GM23338 (cell line): Measurements from ENCODE around the gene DPF1. TPM values are rescaled to one million over a fixed set of nuclear protein-coding genes. Genes with fewer than 3 reads are reported as not detected.

Source experiments
- ATAC-seq: fragments of 200-7000 bp; cut with Tn5 transposase; 3 replicates; pipeline ENCODE4 v1.9.1; 2020
- DNase-seq: peaks from one replicate; pipeline ENCODE4 v3.0.0-alpha.2; 2015; ENCODE audit warnings: low spot score
- H2AFZ ChIP-seq: fragments of 200-600 bp; sonication (generic); 2 replicates; pipeline ENCODE4 v1.8.0; 2016; ENCODE audit warnings: antibody characterized with exemption, mild to moderate bottlenecking, moderate library complexity
- H3F3A ChIP-seq: fragments of 200-600 bp; sonication (generic); replicated peaks from 2 replicates; pipeline ENCODE4 v1.8.0; 2017; ENCODE audit warnings: antibody characterized with exemption, mixed run types, low read depth
- H3K27ac ChIP-seq: fragments of 200-600 bp; sonication (generic); 2 replicates; pipeline ENCODE4 v1.6.1; 2016; ENCODE audit warnings: low read depth
- H3K27me3 ChIP-seq: fragments of 200-600 bp; sonication (generic); 2 replicates; pipeline ENCODE4 v1.8.0; 2016; ENCODE audit warnings: mild to moderate bottlenecking, mixed run types, moderate library complexity; ENCODE audit not compliant: insufficient read depth
- H3K36me3 ChIP-seq: fragments of 200-600 bp; sonication (generic); 2 replicates; pipeline ENCODE4 v1.8.0; 2016; ENCODE audit warnings: mild to moderate bottlenecking; ENCODE audit not compliant: insufficient read depth
- H3K4me1 ChIP-seq: fragments of 200-600 bp; sonication (generic); 2 replicates; pipeline ENCODE4 v1.8.0; 2016; ENCODE audit warnings: mild to moderate bottlenecking, moderate library complexity; ENCODE audit not compliant: insufficient read depth
- H3K4me2 ChIP-seq: fragments of 200-600 bp; sonication (generic); 2 replicates; pipeline ENCODE4 v1.7.1; 2017; ENCODE audit warnings: mixed run types
- H3K4me3 ChIP-seq: fragments of 200-600 bp; sonication (generic); 2 replicates; pipeline ENCODE4 v1.6.1; 2016; ENCODE audit warnings: mixed run types
- H3K79me2 ChIP-seq: fragments of 200-600 bp; sonication (generic); replicated peaks from 2 replicates; pipeline ENCODE4 v1.8.0; 2017; ENCODE audit warnings: mild to moderate bottlenecking; ENCODE audit not compliant: insufficient read depth
- H3K9me2 ChIP-seq: fragments of 200-600 bp; sonication (generic); 2 replicates; pipeline ENCODE4 v1.8.0; 2017; ENCODE audit not compliant: insufficient read depth
- H4K20me1 ChIP-seq: fragments of 200-600 bp; sonication (generic); replicated peaks from 2 replicates; pipeline ENCODE4 v1.8.0; 2017; ENCODE audit warnings: mild to moderate bottlenecking; ENCODE audit not compliant: insufficient read depth
- H3K27ac Mint-ChIP-seq: 2 replicates; pipeline ENCODE4 v1.8.0; 2020; ENCODE audit warnings: inconsistent platforms, mild to moderate bottlenecking, moderate library complexity, mixed read lengths
- H3K27me3 Mint-ChIP-seq: 3 replicates; pipeline ENCODE4 v1.8.0; 2022; ENCODE audit warnings: low read depth, mild to moderate bottlenecking, moderate library complexity, mixed read lengths, inconsistent platforms; ENCODE audit not compliant: insufficient read depth, poor library complexity
- H3K36me3 Mint-ChIP-seq: 3 replicates; pipeline ENCODE4 v1.8.0; 2021; ENCODE audit warnings: low read depth, mild to moderate bottlenecking, inconsistent platforms, moderate library complexity, mixed read lengths
- H3K4me1 Mint-ChIP-seq: 3 replicates; pipeline ENCODE4 v1.8.0; 2020; ENCODE audit warnings: mild to moderate bottlenecking, inconsistent platforms, mixed read lengths
- H3K4me3 Mint-ChIP-seq: 3 replicates; pipeline ENCODE4 v1.8.0; 2021; ENCODE audit warnings: moderate library complexity, mild to moderate bottlenecking, inconsistent platforms, mixed read lengths
- H3K9me3 Mint-ChIP-seq: 3 replicates; pipeline ENCODE4 v1.8.0; 2020; ENCODE audit warnings: moderate library complexity, mild to moderate bottlenecking, inconsistent platforms, mixed read lengths
- EZH2phosphoT487 ChIP-seq: fragments of 200-600 bp; sonication (generic); IDR thresholded peaks from one replicate; pipeline ENCODE4 v1.8.1; 2018; ENCODE audit warnings: antibody characterized with exemption; ENCODE audit not compliant: unreplicated experiment
- JUNB ChIP-seq: IDR thresholded peaks from one replicate; pipeline ENCODE4 v1.6.1; 2016; ENCODE audit warnings: antibody characterized with exemption; ENCODE audit not compliant: unreplicated experiment
- STAT1 ChIP-seq: IDR thresholded peaks from one replicate; pipeline ENCODE4 v1.6.1; 2016; ENCODE audit warnings: antibody characterized with exemption; ENCODE audit not compliant: unreplicated experiment
- polyA plus RNA-seq: library from polyadenylated mRNA; unstranded; fragments of >200 nt; fragmentation: Nextera tagmentation; extraction: Ambion mirVana; gene quantifications from 2 replicates; pipeline ENCODE4 v1.2.1, GENCODE V29; 2016
- total RNA-seq: library from RNA; depleted of rRNA; stranded (reverse); fragments of >200 nt; shearing (Covaris generic); gene quantifications from 2 replicates; pipeline ENCODE4 v1.2.3, GENCODE V29; 2014
- TF ChIP-seq, protein P1 (sequence below): IDR thresholded peaks from 2 replicates; pipeline ENCODE4 v1.6.1; 2016; ENCODE audit warnings: antibody characterized with exemption
- TF ChIP-seq, protein P2 (sequence below), 2 experiments: fragments of 200-600 bp in 1 of 2; sonication (generic) in 1 of 2; conservative IDR thresholded peaks; 2 replicates each; pipeline versions ENCODE4 v1.5.1 to v1.6.1; 2016 to 2017; ENCODE audit warnings: antibody characterized with exemption in 2 of 2, low read depth in 2 of 2, mild to moderate bottlenecking in 2 of 2, moderate library complexity in 1 of 2
- TF ChIP-seq, protein P3 (sequence below): IDR thresholded peaks from one replicate; pipeline ENCODE4 v1.6.1; 2018; ENCODE audit warnings: antibody characterized with exemption; ENCODE audit not compliant: unreplicated experiment
- TF ChIP-seq, protein P4 (sequence below): fragments of 250-450 bp; sonication (Bioruptor Pico); IDR thresholded peaks from 2 replicates; pipeline ENCODE4 v1.5.0; 2020; ENCODE audit warnings: mild to moderate bottlenecking, moderate library complexity

The DPF1 gene
- total and polyA plus RNA-seq, 2 experiments from 2014 or later, result 8.3 to 11.7 TPM

DNA sequence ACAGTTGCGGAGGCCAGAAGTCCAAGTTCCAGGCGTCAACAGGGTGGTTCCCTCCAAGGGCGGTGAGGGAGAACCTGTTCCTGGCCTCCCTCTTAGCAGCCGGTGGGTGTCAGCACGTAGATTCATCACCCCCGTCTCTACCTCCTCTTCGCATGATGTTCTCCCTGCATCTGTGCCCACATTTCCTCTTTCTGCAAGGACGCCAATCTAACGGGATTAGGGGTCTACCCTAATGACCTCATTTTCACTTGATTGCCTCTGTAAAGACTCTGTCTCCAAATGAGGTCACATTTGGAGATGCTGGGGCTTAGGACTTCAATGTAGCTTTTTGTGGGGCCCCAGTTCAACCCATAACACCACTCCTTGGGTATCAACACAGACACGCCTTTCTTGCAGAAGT lies 38.5 kb downstream of the DPF1 start:
- no peak overlapping the region for H3K4me3 Mint-ChIP-seq
- Histone ChIP-seq H3K4me2 (no peak overlapping the region), H3K4me1 (peaks cover 12% of the 10 kb centered on the region; the same call in 1 of the 2 replicates)

More for the DNA sequence above, 38.5 kb downstream of the DPF1 start:
- H3K9me3 Mint-ChIP-seq, result peaks cover 4% of the 10 kb centered on the region; the same call in 2 of the 3 replicates
- peaks cover 17% of the 10 kb centered on the region for H3K36me3 Mint-ChIP-seq
- Histone ChIP-seq H3K27me3 (no peaks in the 10 kb centered on the region), H3K4me3 (no peak overlapping the region), H3K36me3 (no peaks in the 10 kb centered on the region), H3K27ac (no peak overlapping the region), H3K79me2 (no peaks in the 10 kb centered on the region), H2AFZ (no peak overlapping the region), H3F3A (no peaks in the 10 kb centered on the region), H3K9me2 (no peaks in the 10 kb centered on the region), H4K20me1 (peaks cover 11% of the 10 kb centered on the region; the same call in 1 of the 2 replicates)
- peaks cover 26% of the 10 kb centered on the region; the same call in 2 of the 3 replicates for H3K4me1 Mint-ChIP-seq
- ATAC-seq (no peak), DNase-seq (no peak)
- H3K27ac Mint-ChIP-seq, result no peak overlapping the region
- peaks cover 15% of the 10 kb centered on the region for H3K27me3 Mint-ChIP-seq
- TF ChIP-seq, protein P1, sequence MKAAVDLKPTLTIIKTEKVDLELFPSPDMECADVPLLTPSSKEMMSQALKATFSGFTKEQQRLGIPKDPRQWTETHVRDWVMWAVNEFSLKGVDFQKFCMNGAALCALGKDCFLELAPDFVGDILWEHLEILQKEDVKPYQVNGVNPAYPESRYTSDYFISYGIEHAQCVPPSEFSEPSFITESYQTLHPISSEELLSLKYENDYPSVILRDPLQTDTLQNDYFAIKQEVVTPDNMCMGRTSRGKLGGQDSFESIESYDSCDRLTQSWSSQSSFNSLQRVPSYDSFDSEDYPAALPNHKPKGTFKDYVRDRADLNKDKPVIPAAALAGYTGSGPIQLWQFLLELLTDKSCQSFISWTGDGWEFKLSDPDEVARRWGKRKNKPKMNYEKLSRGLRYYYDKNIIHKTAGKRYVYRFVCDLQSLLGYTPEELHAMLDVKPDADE, result no peak
- TF ChIP-seq STAT1 (no peak), JUNB (no peak), EZH2phosphoT487 (no peak)
- TF ChIP-seq, protein P2, sequence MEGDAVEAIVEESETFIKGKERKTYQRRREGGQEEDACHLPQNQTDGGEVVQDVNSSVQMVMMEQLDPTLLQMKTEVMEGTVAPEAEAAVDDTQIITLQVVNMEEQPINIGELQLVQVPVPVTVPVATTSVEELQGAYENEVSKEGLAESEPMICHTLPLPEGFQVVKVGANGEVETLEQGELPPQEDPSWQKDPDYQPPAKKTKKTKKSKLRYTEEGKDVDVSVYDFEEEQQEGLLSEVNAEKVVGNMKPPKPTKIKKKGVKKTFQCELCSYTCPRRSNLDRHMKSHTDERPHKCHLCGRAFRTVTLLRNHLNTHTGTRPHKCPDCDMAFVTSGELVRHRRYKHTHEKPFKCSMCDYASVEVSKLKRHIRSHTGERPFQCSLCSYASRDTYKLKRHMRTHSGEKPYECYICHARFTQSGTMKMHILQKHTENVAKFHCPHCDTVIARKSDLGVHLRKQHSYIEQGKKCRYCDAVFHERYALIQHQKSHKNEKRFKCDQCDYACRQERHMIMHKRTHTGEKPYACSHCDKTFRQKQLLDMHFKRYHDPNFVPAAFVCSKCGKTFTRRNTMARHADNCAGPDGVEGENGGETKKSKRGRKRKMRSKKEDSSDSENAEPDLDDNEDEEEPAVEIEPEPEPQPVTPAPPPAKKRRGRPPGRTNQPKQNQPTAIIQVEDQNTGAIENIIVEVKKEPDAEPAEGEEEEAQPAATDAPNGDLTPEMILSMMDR (conservative IDR thresholded peaks at IDR 0.05; ENCODE audit: low read depth in 2 of 2), result no peak
- TF ChIP-seq, protein P3, sequence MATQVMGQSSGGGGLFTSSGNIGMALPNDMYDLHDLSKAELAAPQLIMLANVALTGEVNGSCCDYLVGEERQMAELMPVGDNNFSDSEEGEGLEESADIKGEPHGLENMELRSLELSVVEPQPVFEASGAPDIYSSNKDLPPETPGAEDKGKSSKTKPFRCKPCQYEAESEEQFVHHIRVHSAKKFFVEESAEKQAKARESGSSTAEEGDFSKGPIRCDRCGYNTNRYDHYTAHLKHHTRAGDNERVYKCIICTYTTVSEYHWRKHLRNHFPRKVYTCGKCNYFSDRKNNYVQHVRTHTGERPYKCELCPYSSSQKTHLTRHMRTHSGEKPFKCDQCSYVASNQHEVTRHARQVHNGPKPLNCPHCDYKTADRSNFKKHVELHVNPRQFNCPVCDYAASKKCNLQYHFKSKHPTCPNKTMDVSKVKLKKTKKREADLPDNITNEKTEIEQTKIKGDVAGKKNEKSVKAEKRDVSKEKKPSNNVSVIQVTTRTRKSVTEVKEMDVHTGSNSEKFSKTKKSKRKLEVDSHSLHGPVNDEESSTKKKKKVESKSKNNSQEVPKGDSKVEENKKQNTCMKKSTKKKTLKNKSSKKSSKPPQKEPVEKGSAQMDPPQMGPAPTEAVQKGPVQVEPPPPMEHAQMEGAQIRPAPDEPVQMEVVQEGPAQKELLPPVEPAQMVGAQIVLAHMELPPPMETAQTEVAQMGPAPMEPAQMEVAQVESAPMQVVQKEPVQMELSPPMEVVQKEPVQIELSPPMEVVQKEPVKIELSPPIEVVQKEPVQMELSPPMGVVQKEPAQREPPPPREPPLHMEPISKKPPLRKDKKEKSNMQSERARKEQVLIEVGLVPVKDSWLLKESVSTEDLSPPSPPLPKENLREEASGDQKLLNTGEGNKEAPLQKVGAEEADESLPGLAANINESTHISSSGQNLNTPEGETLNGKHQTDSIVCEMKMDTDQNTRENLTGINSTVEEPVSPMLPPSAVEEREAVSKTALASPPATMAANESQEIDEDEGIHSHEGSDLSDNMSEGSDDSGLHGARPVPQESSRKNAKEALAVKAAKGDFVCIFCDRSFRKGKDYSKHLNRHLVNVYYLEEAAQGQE, result no peak
- TF ChIP-seq, protein P4, sequence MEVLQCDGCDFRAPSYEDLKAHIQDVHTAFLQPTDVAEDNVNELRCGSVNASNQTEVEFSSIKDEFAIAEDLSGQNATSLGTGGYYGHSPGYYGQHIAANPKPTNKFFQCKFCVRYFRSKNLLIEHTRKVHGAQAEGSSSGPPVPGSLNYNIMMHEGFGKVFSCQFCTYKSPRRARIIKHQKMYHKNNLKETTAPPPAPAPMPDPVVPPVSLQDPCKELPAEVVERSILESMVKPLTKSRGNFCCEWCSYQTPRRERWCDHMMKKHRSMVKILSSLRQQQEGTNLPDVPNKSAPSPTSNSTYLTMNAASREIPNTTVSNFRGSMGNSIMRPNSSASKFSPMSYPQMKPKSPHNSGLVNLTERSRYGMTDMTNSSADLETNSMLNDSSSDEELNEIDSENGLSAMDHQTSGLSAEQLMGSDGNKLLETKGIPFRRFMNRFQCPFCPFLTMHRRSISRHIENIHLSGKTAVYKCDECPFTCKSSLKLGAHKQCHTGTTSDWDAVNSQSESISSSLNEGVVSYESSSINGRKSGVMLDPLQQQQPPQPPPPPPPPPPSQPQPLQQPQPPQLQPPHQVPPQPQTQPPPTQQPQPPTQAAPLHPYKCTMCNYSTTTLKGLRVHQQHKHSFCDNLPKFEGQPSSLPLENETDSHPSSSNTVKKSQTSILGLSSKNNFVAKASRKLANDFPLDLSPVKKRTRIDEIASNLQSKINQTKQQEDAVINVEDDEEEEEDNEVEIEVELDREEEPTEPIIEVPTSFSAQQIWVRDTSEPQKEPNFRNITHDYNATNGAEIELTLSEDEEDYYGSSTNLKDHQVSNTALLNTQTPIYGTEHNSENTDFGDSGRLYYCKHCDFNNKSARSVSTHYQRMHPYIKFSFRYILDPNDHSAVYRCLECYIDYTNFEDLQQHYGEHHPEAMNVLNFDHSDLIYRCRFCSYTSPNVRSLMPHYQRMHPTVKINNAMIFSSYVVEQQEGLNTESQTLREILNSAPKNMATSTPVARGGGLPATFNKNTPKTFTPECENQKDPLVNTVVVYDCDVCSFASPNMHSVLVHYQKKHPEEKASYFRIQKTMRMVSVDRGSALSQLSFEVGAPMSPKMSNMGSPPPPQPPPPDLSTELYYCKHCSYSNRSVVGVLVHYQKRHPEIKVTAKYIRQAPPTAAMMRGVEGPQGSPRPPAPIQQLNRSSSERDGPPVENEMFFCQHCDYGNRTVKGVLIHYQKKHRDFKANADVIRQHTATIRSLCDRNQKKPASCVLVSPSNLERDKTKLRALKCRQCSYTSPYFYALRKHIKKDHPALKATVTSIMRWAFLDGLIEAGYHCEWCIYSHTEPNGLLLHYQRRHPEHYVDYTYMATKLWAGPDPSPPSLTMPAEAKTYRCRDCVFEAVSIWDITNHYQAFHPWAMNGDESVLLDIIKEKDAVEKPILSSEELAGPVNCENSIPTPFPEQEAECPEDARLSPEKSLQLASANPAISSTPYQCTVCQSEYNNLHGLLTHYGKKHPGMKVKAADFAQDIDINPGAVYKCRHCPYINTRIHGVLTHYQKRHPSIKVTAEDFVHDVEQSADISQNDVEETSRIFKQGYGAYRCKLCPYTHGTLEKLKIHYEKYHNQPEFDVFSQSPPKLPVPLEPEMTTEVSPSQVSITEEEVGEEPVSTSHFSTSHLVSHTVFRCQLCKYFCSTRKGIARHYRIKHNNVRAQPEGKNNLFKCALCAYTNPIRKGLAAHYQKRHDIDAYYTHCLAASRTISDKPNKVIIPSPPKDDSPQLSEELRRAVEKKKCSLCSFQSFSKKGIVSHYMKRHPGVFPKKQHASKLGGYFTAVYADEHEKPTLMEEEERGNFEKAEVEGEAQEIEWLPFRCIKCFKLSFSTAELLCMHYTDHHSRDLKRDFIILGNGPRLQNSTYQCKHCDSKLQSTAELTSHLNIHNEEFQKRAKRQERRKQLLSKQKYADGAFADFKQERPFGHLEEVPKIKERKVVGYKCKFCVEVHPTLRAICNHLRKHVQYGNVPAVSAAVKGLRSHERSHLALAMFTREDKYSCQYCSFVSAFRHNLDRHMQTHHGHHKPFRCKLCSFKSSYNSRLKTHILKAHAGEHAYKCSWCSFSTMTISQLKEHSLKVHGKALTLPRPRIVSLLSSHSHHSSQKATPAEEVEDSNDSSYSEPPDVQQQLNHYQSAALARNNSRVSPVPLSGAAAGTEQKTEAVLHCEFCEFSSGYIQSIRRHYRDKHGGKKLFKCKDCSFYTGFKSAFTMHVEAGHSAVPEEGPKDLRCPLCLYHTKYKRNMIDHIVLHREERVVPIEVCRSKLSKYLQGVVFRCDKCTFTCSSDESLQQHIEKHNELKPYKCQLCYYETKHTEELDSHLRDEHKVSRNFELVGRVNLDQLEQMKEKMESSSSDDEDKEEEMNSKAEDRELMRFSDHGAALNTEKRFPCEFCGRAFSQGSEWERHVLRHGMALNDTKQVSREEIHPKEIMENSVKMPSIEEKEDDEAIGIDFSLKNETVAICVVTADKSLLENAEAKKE (CRISPR knock-in tag), result no peak
